WTC11 (cell line): ENCODE results near the gene RGSL1.

Source experiments
- CREB1 ChIP-seq: sonication (generic); formaldehyde crosslinking; IDR thresholded peaks from 2 replicates; pipeline ENCODE4 v1.8.0; 2023; ENCODE audit warnings: mild to moderate bottlenecking, missing genetic modification reagents
- CTCF ChIP-seq: fragments of 200-600 bp; IDR thresholded peaks from 2 replicates; pipeline ENCODE4 v1.8.0; 2022; ENCODE audit warnings: antibody characterized with exemption
- RELA ChIP-seq: sonication (generic); formaldehyde crosslinking; IDR thresholded peaks from 2 replicates; pipeline ENCODE4 v1.8.1; 2022; ENCODE audit warnings: missing genetic modification reagents, mild to moderate bottlenecking, borderline replicate concordance
- USF1 ChIP-seq: sonication (generic); formaldehyde crosslinking; IDR thresholded peaks from 2 replicates; pipeline ENCODE4 v1.8.0; 2022; ENCODE audit warnings: mild to moderate bottlenecking, missing genetic modification reagents
- TF ChIP-seq, protein P1 (sequence below): sonication (generic); formaldehyde crosslinking; IDR thresholded peaks from 2 replicates; pipeline ENCODE4 v1.8.1; 2023; ENCODE audit warnings: mild to moderate bottlenecking, missing genetic modification reagents
- TF ChIP-seq, protein P2 (sequence below): sonication (generic); formaldehyde crosslinking; IDR thresholded peaks from 2 replicates; pipeline ENCODE4 v1.8.0; 2022; ENCODE audit warnings: mild to moderate bottlenecking, missing genetic modification reagents

DNA sequence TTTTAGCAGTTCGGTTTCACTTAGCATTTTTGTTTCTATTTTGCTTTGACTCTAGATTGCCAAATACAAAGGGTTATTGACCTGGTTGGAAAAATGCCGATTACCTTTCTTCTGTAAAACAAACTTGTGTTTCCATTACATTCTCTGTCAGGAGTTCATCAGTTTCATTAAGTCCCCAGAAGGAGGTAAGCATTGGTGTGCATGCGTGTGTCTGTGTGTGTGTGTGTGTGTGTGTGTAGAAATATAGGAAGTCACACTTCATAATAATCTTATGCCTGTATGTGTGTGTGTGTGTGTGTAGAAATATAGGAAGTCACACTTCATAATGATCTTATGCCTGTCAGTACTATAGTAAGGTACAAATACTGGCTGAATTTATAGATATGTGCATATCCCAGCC lies 10.0 kb downstream of the RGSL1 start:
- TF ChIP-seq, protein P1, sequence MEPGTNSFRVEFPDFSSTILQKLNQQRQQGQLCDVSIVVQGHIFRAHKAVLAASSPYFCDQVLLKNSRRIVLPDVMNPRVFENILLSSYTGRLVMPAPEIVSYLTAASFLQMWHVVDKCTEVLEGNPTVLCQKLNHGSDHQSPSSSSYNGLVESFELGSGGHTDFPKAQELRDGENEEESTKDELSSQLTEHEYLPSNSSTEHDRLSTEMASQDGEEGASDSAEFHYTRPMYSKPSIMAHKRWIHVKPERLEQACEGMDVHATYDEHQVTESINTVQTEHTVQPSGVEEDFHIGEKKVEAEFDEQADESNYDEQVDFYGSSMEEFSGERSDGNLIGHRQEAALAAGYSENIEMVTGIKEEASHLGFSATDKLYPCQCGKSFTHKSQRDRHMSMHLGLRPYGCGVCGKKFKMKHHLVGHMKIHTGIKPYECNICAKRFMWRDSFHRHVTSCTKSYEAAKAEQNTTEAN (CRISPR knock-in tag): no peak
- no peak for TF ChIP-seq CTCF
- TF ChIP-seq CREB1 (CRISPR knock-in tag): no peak
- TF ChIP-seq, protein P2, sequence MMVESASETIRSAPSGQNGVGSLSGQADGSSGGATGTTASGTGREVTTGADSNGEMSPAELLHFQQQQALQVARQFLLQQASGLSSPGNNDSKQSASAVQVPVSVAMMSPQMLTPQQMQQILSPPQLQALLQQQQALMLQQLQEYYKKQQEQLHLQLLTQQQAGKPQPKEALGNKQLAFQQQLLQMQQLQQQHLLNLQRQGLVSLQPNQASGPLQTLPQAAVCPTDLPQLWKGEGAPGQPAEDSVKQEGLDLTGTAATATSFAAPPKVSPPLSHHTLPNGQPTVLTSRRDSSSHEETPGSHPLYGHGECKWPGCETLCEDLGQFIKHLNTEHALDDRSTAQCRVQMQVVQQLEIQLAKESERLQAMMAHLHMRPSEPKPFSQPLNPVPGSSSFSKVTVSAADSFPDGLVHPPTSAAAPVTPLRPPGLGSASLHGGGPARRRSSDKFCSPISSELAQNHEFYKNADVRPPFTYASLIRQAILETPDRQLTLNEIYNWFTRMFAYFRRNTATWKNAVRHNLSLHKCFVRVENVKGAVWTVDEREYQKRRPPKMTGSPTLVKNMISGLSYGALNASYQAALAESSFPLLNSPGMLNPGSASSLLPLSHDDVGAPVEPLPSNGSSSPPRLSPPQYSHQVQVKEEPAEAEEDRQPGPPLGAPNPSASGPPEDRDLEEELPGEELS (CRISPR knock-in tag): no peak
- TF ChIP-seq RELA (CRISPR knock-in tag): no peak
- TF ChIP-seq USF1 (CRISPR knock-in tag): no peak
